Gastrocnemius medialis (tissue), 4 donors: ENCODE data around the gene CARD6. TPM values are rescaled to one million over a fixed set of nuclear protein-coding genes. Genes with fewer than 3 reads are reported as not detected.

Experiments
- ATAC-seq, 2 donors: fragments of 150-250 bp; one replicate each; pipeline ENCODE4 v1.9.1; 2016
- DNase-seq, 2 donors: peaks; one replicate each; pipeline ENCODE4 v3.0.0-alpha.2; 2019
- H3K27ac ChIP-seq, 4 donors: fragments of 200-600 bp; sonication (generic); 1 replicate in 1 of 4; 2 replicates in 3 of 4; pipeline ENCODE4 v1.5.1; 2016 to 2018; ENCODE audit warnings: mild to moderate bottlenecking in 2 of 4, moderate library complexity in 1 of 4
- H3K27me3 ChIP-seq, 3 donors: fragments of 200-600 bp; sonication (generic) in 2 of 3; 1 replicate in 1 of 3; 2 replicates in 2 of 3; pipeline versions ENCODE4 v1.5.1 to v1.6.0; 2016 to 2019; ENCODE audit warnings: mild to moderate bottlenecking in 1 of 3, moderate library complexity in 1 of 3
- H3K36me3 ChIP-seq, 2 donors: fragments of 200-600 bp; sonication (generic) in 1 of 2; one replicate each; pipeline ENCODE4 v1.5.1; 2017 to 2018
- H3K4me1 ChIP-seq, 2 donors: fragments of 200-600 bp; sonication (generic) in 1 of 2; one replicate each; pipeline ENCODE4 v1.5.1; 2016 to 2017; ENCODE audit warnings: mild to moderate bottlenecking in 2 of 2
- H3K4me3 ChIP-seq, 4 donors: fragments of 200-600 bp; sonication (generic) in 3 of 4; 1 replicate in 1 of 4; 2 replicates in 3 of 4; pipeline ENCODE4 v1.5.1; 2016 to 2019; ENCODE audit warnings: mild to moderate bottlenecking in 2 of 4
- H3K9me3 ChIP-seq, 3 donors: fragments of 200-600 bp; sonication (generic) in 2 of 3; 1 replicate in 1 of 3; 2 replicates in 2 of 3; pipeline ENCODE4 v1.5.1; 2016 to 2019
- POLR2A ChIP-seq, 2 donors: fragments of 450-650 bp; IDR thresholded peaks; one replicate each; pipeline ENCODE4 v1.6.1; 2017; ENCODE audit warnings: antibody characterized with exemption in 2 of 2, mild to moderate bottlenecking in 2 of 2, moderate library complexity in 2 of 2
- in situ Hi-C, 4 donors: fragments of 200-750 bp; cut with MboI; loops; one replicate each; pipeline versions ENCODE4 v1.15.0 to v1.8.0; 2017; ENCODE audit warnings: low sequenced_read_pairs in 4 of 4
- intact Hi-C: fragments of 100-400 bp; cut with DNase I; formaldehyde crosslinking; loops from one replicate; pipeline ENCODE4 v1.15.1; 2023; ENCODE audit warnings: low total_unique reads
- total RNA-seq, 4 donors: library from RNA; depleted of rRNA; stranded (reverse); fragments of >200 nt; gene quantifications; one replicate each; pipeline versions ENCODE4 v1.1.0 to v1.2.3, GENCODE V29; 2016
- TF ChIP-seq, protein P1 (sequence below), 5 experiments: fragments of 450-650 bp in 3 of 5; fragments of 200-600 bp in 2 of 5; sonication (generic) in 2 of 5; IDR thresholded peaks in 4 of 5; conservative IDR thresholded peaks in 1 of 5; 1 replicate in 4 of 5; 2 replicates in 1 of 5; pipeline ENCODE4 v1.5.1; 2016 to 2019; ENCODE audit warnings: antibody characterized with exemption in 5 of 5, mild to moderate bottlenecking in 3 of 5, moderate library complexity in 3 of 5

Gene CARD6
- total RNA-seq, 4 donors from 2014 or later: 3.6 to 4.5 (median 3.8) TPM

DNA sequence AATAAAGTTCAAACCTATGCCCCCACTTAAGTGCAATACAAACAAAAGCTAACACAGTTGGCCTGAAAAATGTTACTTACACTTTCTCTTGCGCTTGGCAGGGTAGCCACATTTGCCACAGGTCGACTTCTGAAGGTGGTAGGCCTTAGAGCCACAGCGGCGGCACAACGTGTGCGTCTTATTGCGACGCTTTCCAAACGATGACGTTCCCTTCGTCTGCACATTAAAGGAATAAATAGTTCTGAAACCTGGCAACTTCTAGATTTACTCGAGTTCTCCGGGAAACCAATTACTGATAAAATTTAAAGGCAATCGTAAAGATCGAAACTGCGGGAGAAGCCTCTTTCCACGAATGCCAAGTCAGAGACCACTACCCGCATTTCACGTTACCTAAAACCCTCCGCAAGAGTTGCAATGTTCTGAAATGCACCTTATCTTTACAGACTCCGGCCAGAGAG, 6.7 kb upstream of the CARD6 start:
- intact Hi-C loops: loop anchor here (10.0 kb wide), 1 partner anchor 1070 kb away; the partner anchor contains the start of gene RIMOC1
- peak in 1 of 2 donors; percentile 16 for ATAC-seq
- in situ Hi-C loops: no loop called here

DNA sequence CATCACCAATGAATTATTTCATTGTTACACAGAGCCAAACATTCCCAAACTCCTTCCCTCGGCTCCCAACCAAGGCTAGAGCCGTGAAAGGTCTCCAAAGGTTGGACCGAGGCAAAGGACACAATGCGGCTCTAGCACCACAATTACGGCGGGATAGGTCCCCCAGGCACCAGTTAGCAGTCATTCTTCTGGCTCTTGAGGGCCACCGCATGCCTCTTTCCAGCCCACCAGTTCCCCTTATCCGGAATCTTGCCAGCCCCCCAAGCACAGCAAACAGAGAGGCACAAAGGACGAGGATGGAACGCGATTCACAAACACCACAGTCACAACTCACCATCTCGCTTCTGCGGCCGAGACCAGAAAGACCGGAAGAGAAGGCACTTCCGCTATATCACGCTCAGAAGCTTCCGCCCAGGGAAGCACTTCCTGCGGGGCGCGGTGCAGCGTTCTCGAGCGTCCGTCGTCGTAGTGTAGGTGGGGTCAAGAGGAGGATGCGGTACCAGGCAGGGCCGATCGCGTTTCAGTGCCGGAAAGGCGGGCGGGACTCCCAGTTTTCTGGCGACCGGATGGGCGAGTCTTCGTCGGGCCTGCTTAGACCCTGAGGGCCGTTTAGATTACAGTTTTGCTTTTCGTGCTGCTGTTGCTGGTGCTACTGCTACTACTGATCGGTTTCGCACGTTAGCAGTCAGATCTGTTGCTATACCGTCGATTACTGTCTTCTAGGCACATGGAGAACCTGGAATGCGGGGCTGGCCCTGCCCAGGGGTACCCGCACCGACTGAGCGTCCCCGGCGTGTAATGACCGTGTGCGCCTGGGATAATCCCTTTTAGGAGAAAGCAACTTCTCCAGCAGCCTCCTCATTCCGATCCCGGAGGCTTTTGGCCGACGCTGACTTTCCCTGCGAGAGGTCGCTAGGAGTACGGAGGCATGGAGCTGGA, 6.0 kb upstream of the CARD6 start, which contains the start of gene RPL37:
Gene RPL37, minus strand, starts transcription at position 374 of the 939 bp plus-strand sequence. Its CDS starts 37 bp downstream, at position 337.
- TF ChIP-seq POLR2A (IDR thresholded peaks at IDR 0.05): peak; percentile 87 to 89
- TF ChIP-seq, protein P1, sequence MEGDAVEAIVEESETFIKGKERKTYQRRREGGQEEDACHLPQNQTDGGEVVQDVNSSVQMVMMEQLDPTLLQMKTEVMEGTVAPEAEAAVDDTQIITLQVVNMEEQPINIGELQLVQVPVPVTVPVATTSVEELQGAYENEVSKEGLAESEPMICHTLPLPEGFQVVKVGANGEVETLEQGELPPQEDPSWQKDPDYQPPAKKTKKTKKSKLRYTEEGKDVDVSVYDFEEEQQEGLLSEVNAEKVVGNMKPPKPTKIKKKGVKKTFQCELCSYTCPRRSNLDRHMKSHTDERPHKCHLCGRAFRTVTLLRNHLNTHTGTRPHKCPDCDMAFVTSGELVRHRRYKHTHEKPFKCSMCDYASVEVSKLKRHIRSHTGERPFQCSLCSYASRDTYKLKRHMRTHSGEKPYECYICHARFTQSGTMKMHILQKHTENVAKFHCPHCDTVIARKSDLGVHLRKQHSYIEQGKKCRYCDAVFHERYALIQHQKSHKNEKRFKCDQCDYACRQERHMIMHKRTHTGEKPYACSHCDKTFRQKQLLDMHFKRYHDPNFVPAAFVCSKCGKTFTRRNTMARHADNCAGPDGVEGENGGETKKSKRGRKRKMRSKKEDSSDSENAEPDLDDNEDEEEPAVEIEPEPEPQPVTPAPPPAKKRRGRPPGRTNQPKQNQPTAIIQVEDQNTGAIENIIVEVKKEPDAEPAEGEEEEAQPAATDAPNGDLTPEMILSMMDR (IDR thresholded peaks at IDR 0.05 in 4 of 5, conservative IDR thresholded peaks at IDR 0.05 in 1 of 5): peak in 1 of 5 experiments; percentile 8
- in situ Hi-C loops (no loop called here), intact Hi-C loops (loop anchor here (1.0 to 10.0 kb wide), 3 partner anchors 37 to 1070 kb away; partner anchors contain the start of genes PRKAA1, RIMOC1 and TTC33)
- Histone ChIP-seq H3K36me3 (peaks cover 10 to 43% of the 10 kb centered on the region in 2 donors), H3K27me3 (no peaks in the 10 kb centered on the region), H3K4me3 (peak within 1 kb of the TSS; percentile 73 to 95 (median 82)), H3K27ac (peak within 1 kb of the TSS; percentile 85 to 97 (median 94)), H3K9me3 (no peaks in the 10 kb centered on the region), H3K4me1 (peaks cover 27% of the 10 kb centered on the region in 2 donors)
- peak; percentile 98 to 99 for ATAC-seq
- peak; percentile 95 to 96 for DNase-seq

More for the DNA sequence above, 6.7 kb upstream of the CARD6 start:
- H3K4me1 ChIP-seq: peaks cover 27% of the 10 kb centered on the region in 2 donors
- no peak for TF ChIP-seq POLR2A (IDR thresholded peaks at IDR 0.05)
- TF ChIP-seq, protein P1 (IDR thresholded peaks at IDR 0.05 in 4 of 5, conservative IDR thresholded peaks at IDR 0.05 in 1 of 5): no peak
- H3K36me3 ChIP-seq: peaks cover 10 to 50% of the 10 kb centered on the region in 2 donors
- no peaks in the 10 kb centered on the region for H3K9me3 ChIP-seq
- peak overlapping the region; percentile 73 to 95 (median 82) for H3K4me3 ChIP-seq
- no peaks in the 10 kb centered on the region for H3K27me3 ChIP-seq
- peak overlapping the region; percentile 85 to 97 (median 94) for H3K27ac ChIP-seq
- DNase-seq: no peak

DNA sequence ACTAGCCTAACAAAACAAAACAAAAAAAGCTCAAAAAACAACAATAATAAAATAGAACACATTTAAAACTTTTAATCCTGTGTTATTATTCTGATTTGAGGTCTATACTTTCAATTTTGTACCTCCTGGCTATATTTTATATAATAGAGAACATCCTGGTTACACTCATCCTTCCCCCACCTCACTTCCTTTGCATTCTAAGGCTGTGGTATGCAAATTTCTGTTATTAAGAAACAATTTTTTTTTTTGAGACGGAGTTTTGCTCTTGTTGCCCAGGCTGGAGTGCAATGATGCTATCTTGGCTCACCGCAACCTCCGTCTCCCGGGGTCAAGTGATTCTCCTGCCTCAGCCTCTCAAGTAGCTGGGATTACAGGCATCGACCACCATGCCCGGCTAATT, 3.1 kb upstream of the CARD6 start:
- Histone ChIP-seq H3K27ac (no peak overlapping the region), H3K27me3 (no peaks in the 10 kb centered on the region), H3K4me3 (no peak overlapping the region), H3K36me3 (peaks cover 0 to 13% of the 10 kb centered on the region in 2 donors), H3K4me1 (peaks cover 21 to 25% of the 10 kb centered on the region in 2 donors), H3K9me3 (no peaks in the 10 kb centered on the region)
- ATAC-seq (no peak), DNase-seq (no peak)
- in situ Hi-C loops (no loop called here), intact Hi-C loops (loop anchor here (10.0 kb wide), 1 partner anchor 1067 kb away; the partner anchor contains the start of gene RIMOC1)
- TF ChIP-seq, protein P1 (IDR thresholded peaks at IDR 0.05 in 4 of 5, conservative IDR thresholded peaks at IDR 0.05 in 1 of 5): no peak
- TF ChIP-seq POLR2A (IDR thresholded peaks at IDR 0.05): no peak

DNA sequence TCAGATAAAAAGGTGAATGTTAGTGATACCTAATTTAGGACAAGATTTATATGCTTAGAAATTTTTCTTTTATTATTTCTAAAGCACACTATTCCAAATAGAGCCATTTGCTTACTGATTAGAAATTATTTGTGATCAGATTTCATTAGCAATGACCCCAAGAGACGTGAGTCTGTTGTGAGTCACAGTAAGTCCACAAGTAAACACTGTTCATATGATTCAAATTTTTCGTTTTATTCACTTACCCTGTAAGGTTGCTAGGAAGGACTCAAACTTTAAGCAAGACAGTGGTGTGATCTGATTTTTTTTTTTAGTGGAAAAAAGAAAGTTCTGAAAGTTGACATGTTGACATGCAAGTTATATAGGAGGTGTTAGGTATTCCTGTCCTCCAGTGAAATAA, 1.2 kb downstream of the CARD6 start:
- intact Hi-C loops: no loop called here
- H3K4me1 ChIP-seq: no peaks in the 10 kb centered on the region
- H3K4me3 ChIP-seq: peak overlapping the region in 3 of 4 donors; percentile 42 to 45 (median 43)
- H3K36me3 ChIP-seq: no peaks in the 10 kb centered on the region
- H3K9me3 ChIP-seq: no peaks in the 10 kb centered on the region
- ATAC-seq (peak in 1 of 2 donors; percentile 44), DNase-seq (no peak)
- peak overlapping the region; percentile 38 to 77 (median 66) for H3K27ac ChIP-seq
- H3K27me3 ChIP-seq: no peaks in the 10 kb centered on the region
- TF ChIP-seq POLR2A (IDR thresholded peaks at IDR 0.05): no peak
- TF ChIP-seq, protein P1 (IDR thresholded peaks at IDR 0.05 in 4 of 5, conservative IDR thresholded peaks at IDR 0.05 in 1 of 5): no peak
- in situ Hi-C loops: no loop called here
